Colonic mucosa (tissue), 4 donors: ENCODE results near the gene GRIP1. TPM values are rescaled to one million over a fixed set of nuclear protein-coding genes. Genes with fewer than 3 reads are reported as not detected.

Experiments
- DNase-seq: peaks from one replicate; pipeline ENCODE4 v3.0.0-alpha.2; 2020
- H3K27ac ChIP-seq: fragments of 200-600 bp; one replicate; pipeline ENCODE4 v1.8.0; 2021
- H3K27me3 ChIP-seq: fragments of 200-600 bp; one replicate; pipeline ENCODE4 v1.8.0; 2021
- H3K36me3 ChIP-seq: fragments of 200-600 bp; one replicate; pipeline ENCODE4 v1.8.0; 2021
- H3K4me1 ChIP-seq: fragments of 200-600 bp; one replicate; pipeline ENCODE4 v1.8.0; 2021; ENCODE audit warnings: mild to moderate bottlenecking
- H3K4me3 ChIP-seq: fragments of 200-600 bp; one replicate; pipeline ENCODE4 v1.8.0; 2021
- H3K9ac ChIP-seq, 2 donors: one replicate each; pipeline ENCODE4 v1.7.0; 2013; ENCODE audit warnings: control low read depth in 2 of 2, low read depth in 2 of 2, low read length in 2 of 2
- H3K9me3 ChIP-seq: fragments of 200-600 bp; one replicate; pipeline ENCODE4 v1.8.0; 2021
- CTCF ChIP-seq: fragments of 200-600 bp; IDR thresholded peaks from one replicate; pipeline ENCODE4 v1.8.0; 2022; ENCODE audit warnings: antibody characterized with exemption, mild to moderate bottlenecking
- intact Hi-C: fragments of 100-400 bp; cut with DNase I; formaldehyde crosslinking; loops from one replicate; pipeline ENCODE4 v1.14.1; 2022
- total RNA-seq, 2 donors: library from RNA; stranded (reverse); fragmentation: NEBNext Ultra II Directional in 1 of 2; extraction: Animal tissue kit (Norgen Biotek cat#: 25700) in 1 of 2; gene quantifications; one replicate each; pipeline ENCODE4 v1.2.1, GENCODE V29; 2021
- donor health status: healthy.
- donor health status: DM: no; HTN: no; CAD: no.
- donor health status: DM: no; HTN: no; CAD: no.

Gene GRIP1
- total RNA-seq, 2 donors from 2014 or later, result 3.7 to 6.2 TPM

- no peak overlapping the region for H3K27ac ChIP-seq
- intact Hi-C loops, result no loop called here
- H3K27me3 ChIP-seq, result no peaks in the 10 kb centered on the region
- H3K4me3 ChIP-seq, result no peak overlapping the region
- H3K9me3 ChIP-seq, result no peaks in the 10 kb centered on the region
- H3K4me1 ChIP-seq, result no peaks in the 10 kb centered on the region
- no peak for DNase-seq
- H3K9ac ChIP-seq, result no peak overlapping the region
- H3K36me3 ChIP-seq, result no peaks in the 10 kb centered on the region
- no peak for TF ChIP-seq CTCF
Observed at GRCh38 chr12:66441905-66442559, 236.8 kb downstream of the GRIP1 start.

- Histone ChIP-seq H3K9ac (no peak overlapping the region), H3K4me3 (no peak overlapping the region), H3K9me3 (no peaks in the 10 kb centered on the region), H3K4me1 (no peaks in the 10 kb centered on the region), H3K27ac (no peak overlapping the region), H3K36me3 (no peaks in the 10 kb centered on the region), H3K27me3 (no peaks in the 10 kb centered on the region)
- intact Hi-C loops, result no loop called here
- TF ChIP-seq CTCF, result no peak
- no peak for DNase-seq
Observed at GRCh38 chr12:66438601-66439000, 240.3 kb downstream of the GRIP1 start.

- H3K27ac ChIP-seq, result no peak overlapping the region
- no peaks in the 10 kb centered on the region for H3K9me3 ChIP-seq
- intact Hi-C loops, result no loop called here
- H3K36me3 ChIP-seq, result no peaks in the 10 kb centered on the region
- H3K9ac ChIP-seq, result no peak overlapping the region
- no peak for DNase-seq
- no peak for TF ChIP-seq CTCF
- no peak overlapping the region for H3K4me3 ChIP-seq
- H3K27me3 ChIP-seq, result no peaks in the 10 kb centered on the region
- H3K4me1 ChIP-seq, result no peaks in the 10 kb centered on the region
Observed at GRCh38 chr12:66430106-66430505, 248.8 kb downstream of the GRIP1 start.

- Histone ChIP-seq H3K27me3 (no peaks in the 10 kb centered on the region), H3K4me1 (no peaks in the 10 kb centered on the region), H3K4me3 (no peak overlapping the region), H3K9ac (no peak overlapping the region), H3K9me3 (no peaks in the 10 kb centered on the region), H3K27ac (no peak overlapping the region), H3K36me3 (no peaks in the 10 kb centered on the region)
- intact Hi-C loops, result no loop called here
- no peak for DNase-seq
- no peak for TF ChIP-seq CTCF
Observed at GRCh38 chr12:66428870-66429269, 250.0 kb downstream of the GRIP1 start.

GRCh38 chr12:66428261-66428660 lies 250.6 kb downstream of the GRIP1 start:
- Histone ChIP-seq H3K36me3 (no peaks in the 10 kb centered on the region), H3K27me3 (no peaks in the 10 kb centered on the region), H3K4me3 (no peak overlapping the region), H3K9me3 (no peaks in the 10 kb centered on the region), H3K27ac (no peak overlapping the region), H3K4me1 (no peaks in the 10 kb centered on the region), H3K9ac (no peak overlapping the region)
- intact Hi-C loops, result no loop called here
- no peak for TF ChIP-seq CTCF
- DNase-seq, result no peak
